ENCODE measurements around the gene SLC38A2.

SLC38A2 gene

GRCh38 chr12:46395388-46395787, 22.8 kb upstream of the SLC38A2 start:
- DNase-seq = no peak

- DNase-seq = no peak
Observed at GRCh38 chr12:46391630-46392029, 19.1 kb upstream of the SLC38A2 start.

DNA sequence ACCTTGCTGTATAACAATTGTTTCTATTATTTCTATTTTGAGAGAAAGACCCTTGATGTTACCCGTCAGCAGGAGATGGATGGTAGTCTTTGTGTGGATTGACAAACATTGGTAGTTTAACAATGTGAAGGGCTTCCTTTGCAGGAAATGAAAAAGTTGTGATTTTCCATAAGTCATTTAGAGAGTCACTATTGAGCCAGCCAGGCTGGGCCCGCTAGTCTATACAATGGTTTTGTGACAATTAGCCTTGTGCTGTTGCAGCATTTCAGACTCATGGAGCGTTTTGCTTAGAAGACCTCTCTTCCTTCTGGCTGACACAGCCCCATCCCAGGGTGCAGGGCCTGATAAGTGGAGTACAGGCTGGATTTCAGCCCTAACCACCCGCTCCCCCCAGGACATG, 18.3 kb upstream of the SLC38A2 start:
- DNase-seq = no peak

DNA sequence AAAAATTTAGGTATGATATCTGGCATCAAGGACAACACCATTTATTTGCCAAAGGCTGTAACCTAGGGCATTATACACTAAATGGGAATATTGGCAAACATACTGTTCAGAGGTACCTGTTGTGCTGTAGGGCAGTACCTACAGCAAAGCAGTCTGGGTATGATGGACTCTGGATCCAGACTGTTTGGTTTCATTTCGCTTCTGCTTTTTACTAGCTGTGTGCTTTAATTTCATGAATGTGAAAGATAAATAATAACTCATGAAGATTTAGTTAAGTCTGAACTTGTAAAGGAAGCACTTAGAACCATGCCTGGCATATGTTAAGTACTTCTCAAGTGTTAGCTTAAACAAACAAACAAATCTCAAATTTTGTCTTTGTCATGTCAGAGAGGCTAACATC, 17.7 kb upstream of the SLC38A2 start:
- DNase-seq = no peak

DNA sequence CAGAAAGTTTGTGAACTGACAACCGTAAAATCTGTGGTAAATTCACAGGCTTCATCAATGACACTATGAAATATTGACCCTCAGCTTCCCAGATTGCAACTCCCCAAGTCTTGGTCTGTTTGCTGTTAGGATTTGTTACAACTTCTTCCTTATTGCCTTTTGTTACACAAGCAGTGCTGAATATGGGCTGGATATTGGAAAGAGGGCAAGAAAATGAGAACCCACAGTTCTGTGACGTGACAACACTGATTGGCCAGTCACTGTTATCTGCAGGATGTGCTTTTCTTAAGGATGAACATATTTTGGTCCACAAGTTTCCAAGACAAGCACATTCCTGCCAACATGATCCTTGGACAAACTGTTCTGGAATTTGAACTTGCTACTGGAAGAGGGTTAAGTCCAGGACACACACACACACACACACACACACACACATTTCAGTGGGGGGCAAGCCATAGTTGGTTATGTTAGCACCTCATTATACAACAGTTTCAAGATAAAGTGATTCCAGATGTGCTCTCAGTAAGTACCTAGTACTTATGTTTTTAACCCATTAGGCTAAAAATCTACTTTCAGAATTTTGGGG, 16.6 kb upstream of the SLC38A2 start:
- no peak for DNase-seq

DNA sequence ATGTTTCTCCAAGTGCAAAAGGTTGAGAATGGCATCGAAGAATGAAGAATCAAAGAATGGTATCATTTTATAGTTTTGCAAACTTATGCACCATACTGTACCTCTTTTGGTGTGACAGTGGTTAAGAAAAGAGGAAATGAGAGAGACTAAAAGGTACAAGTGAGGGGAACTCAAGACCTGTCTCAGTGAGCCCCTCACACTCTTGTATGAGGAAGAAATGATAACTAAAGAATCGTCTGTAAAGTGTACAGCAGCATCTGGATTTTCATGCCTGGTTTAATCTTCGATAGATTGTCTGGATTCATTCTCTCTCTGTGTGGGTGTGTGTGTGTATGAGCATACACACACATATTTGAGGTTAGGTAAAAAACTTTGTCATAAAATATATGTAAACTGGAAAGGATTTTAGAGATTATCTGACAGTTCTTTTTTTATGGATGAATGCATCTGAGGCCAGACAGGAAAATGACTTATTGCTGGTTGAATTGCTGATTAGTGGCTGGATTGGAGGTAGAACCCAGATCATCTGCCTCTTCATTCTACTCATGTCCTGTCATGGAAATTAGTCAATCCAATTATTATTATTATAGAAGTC, 16.0 kb upstream of the SLC38A2 start:
- no peak for DNase-seq

- DNase-seq = no peak
Observed at GRCh38 chr12:46387670-46388069, 15.1 kb upstream of the SLC38A2 start.

DNA sequence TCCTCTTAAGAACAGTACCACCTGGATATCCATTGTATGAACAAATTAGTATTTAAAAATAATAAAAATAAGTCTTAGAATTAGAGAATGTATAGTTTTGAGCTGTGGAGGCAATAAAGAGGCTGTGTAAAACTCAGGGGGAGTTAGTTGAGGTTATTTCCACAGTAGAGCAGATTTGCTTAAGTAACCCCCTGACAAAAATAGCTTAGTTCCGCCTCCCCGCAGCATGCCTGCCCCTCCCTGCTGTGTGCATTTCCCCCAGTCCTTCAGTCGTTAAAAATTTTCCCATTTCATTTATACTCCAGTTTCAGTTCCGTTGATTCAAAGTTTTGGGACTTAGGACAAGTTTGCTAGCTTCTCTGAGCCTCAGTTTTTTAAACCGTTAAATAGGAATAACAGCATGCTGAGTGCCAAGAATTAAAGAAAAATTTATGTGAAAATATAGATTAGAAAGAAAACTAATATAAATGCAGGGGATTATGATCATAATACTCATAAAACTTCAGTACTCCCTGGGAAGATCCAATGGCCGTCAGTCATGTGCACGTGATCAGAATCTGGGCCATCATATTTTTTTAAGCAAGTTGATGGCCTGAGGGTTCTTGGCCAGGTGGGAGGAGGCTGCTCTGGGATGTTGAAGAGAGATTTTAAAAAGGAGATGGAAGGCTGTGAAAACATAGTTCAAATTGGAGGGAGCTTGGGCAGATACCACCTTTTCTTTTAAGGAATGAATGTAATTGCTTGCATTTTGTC, 14.5 kb upstream of the SLC38A2 start:
- peak in 3 of 56 donors; percentile 3 to 5 (median 4) for DNase-seq

GRCh38 chr12:46386360-46386867, 13.8 kb upstream of the SLC38A2 start:
- no peak for DNase-seq

GRCh38 chr12:46385438-46385837, 12.9 kb upstream of the SLC38A2 start:
- DNase-seq = no peak

GRCh38 chr12:46384451-46385309, 12.1 kb upstream of the SLC38A2 start:
- no peak for DNase-seq

- DNase-seq = peak in 55 of 56 donors; percentile 39 to 93 (median 83)
Observed at GRCh38 chr12:46383654-46384450, 11.3 kb upstream of the SLC38A2 start.

DNA sequence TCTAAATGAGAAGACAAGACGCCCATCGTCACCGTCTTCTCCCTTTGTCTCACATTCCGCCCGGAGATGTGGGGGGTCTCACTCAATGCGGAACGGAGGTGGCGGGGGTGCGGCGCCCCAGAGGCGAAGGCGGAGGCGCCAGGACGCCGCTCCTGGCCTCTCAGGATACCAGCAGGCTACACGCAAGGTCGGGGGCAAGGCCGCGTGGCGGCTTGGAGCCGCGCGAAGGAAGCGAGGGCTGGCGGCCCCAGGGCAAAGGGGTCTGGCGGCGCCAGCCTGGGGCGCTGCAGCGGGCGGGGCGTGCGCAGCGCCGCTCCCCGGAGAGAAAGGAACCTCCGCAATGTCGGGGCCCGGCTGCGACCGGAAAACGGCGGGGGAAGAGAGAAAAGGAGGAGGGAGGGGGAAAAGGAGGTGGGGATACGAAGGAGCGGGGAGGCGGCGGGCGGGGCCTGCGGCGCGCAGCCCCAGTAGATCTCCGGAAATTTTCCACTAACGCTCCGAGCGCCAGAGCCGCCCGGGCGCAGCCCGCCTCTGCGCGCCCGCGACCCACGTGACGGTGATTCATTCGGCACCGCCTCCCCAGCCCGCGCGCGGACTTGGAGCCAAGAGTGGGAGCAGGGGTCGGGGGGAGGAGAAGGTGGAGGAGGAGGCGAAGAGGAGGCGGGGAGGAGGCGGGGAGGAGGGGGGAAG, 10.5 kb upstream of the SLC38A2 start:
- peak; percentile 76 to 98 (median 95) for DNase-seq

DNA sequence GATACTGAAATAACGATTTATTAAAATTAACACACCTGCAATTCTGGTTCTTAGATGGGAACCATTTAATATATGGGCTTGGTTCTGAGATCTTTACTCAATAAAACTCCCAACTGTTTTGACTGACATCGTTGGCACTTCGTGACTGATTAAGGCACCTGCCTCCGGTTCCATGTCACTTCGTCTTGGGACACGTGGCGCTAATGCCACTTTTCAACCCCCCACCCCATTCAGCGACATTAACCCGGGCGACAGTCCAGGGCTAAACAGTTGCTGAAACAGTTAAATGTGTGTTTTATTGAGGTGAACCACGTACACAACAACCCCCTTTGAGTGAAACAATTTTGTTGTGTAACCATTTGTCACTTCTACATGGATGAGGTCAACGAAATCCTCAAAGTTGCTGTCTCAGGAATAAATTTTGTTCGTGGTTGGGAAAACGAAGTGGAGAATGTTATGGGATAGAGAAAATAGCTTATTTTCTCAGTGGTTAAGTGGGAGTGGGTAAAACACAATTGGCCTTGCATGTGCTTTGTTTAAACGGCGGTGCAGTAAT, 9.9 kb upstream of the SLC38A2 start:
- peak in 1 of 56 donors; percentile 41 for DNase-seq

DNA sequence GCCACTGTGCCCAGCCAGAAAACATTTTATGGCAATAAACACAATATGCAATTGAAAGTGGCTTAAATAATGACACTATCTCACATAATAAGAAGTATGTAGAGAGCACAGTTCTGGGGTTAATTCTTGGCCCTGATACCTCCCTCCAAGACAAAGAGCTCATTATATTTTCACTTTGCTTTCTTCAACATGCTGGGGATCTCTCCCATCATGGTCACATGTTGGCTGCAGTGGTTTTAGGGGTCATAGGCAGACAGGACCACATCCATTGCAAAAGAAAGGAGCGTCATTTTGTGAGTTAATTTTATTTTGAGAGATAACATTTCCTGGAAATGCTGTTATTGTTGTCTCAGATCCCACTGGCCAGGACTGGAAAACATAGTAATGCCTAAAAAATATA, 8.3 kb upstream of the SLC38A2 start:
- no peak for DNase-seq

- no peak for DNase-seq
Observed at GRCh38 chr12:46380022-46380796, 7.6 kb upstream of the SLC38A2 start.

GRCh38 chr12:46379352-46379751, 6.8 kb upstream of the SLC38A2 start:
- DNase-seq = no peak

DNA sequence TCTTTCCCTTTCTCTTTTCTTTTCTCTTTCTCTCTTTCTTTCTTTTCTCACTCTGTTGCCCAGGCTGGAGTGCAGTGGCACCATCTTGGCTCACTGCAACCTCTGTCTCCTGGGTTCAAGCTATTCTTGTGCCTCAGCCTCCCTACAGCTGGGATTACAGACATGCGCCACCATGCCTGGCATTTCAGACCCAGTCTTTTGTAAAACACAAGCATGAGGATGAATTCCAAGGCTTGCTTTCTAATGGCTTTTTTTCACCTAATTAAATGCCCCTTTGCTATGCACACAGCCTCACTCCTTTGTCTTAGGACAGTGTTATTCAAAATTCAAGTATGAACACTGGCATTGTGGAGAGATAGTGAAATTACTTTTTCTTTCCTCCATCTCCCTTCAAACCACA, 6.0 kb upstream of the SLC38A2 start:
- DNase-seq = no peak

DNA sequence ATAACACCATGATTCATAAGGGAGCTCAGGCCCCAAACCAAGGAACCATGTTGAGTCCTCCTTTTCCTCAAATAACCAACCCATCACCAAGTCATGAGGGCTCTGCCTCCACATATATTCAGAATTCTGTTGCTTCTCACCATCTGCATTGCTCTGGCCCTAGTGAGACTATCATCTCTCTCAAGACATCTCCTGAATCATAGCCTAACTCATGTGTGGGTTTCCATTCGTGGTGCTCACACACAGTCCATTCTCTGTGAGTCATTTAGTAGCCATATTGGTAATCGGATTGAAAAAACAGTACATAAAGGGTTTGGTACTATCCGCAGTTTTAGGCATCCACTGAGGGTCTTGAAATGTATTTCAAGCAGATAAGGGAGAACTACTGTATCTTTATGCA, 5.1 kb upstream of the SLC38A2 start:
- DNase-seq = no peak

Data from nucleus accumbens (tissue), 56 donors.